Measurements from ENCODE around the gene RNF121. TPM values are rescaled to one million over a fixed set of nuclear protein-coding genes. Genes with fewer than 3 reads are reported as not detected.
A peak's percentile ranks its signal among the peaks of the same experiment; 100 is the strongest.

RNF121 gene
- total and polyA plus RNA-seq, 2 of the 4 experiments (the other 2 are of a cell fraction), result 43.4 to 88.7 TPM

- H4K8ac ChIP-seq (ENCODE audit: low read depth in 2 of 2, low read length in 2 of 2), result no peak overlapping the region
- H3K36me3 ChIP-seq (ENCODE audit: control insufficient read depth, insufficient read depth, low read length), result no peaks in the 10 kb centered on the region; the same call in 1 of the 2 replicates
- ATAC-seq (ENCODE audit: low read depth), result no peak
- in situ Hi-C loops (cut with MboI; ENCODE audit: low sequenced_read_pairs), result no loop called here
- H4K5ac ChIP-seq (ENCODE audit: low read depth, low read length), result no peak overlapping the region
- no peak overlapping the region for H3K9ac ChIP-seq (ENCODE audit: low read depth, low read length)
- no peak overlapping the region for H2AK9ac ChIP-seq (replicated peaks; ENCODE audit: low read depth, low read length, poor library complexity)
- H2AK5ac ChIP-seq (ENCODE audit: low read depth, low read length), result 0 out of 2 replicates have a peak overlapping the region, but pooled peaks have one; percentile 7
- dilution Hi-C loops (cut with HindIII; ENCODE audit: low sequenced_read_pairs, unreplicated experiment), result no loop called here
- no peak overlapping the region for H3K14ac ChIP-seq (replicated peaks; ENCODE audit: low read depth, low read length)
- no peak overlapping the region; the same call in 1 of the 2 replicates for H3K23ac ChIP-seq (ENCODE audit: low read depth, low read length)
- H3K9me3 ChIP-seq (ENCODE audit: control insufficient read depth, insufficient read depth, low read length), result no peaks in the 10 kb centered on the region
- H2BK20ac ChIP-seq (ENCODE audit: low read depth, low read length), result no peak overlapping the region
- no peak for DNase-seq
- TF ChIP-seq RFX5 (IDR thresholded peaks at IDR 0.05; ENCODE audit: low read depth, low read length), result no peak
- peak; percentile 84 for TF ChIP-seq CEBPB (IDR thresholded peaks at IDR 0.05; ENCODE audit: low read depth, low read length)
- H3K9me1 ChIP-seq (ENCODE audit: insufficient read depth, low read length), result peaks cover 7% of the 10 kb centered on the region
- ChIA-PET CTCF (no interaction called here), POLR2A (ENCODE audit: unreplicated experiment) (no interaction called here)
- no peak overlapping the region for H3K4me2 ChIP-seq (ENCODE audit: low read depth, low read length)
- intact Hi-C loops (cut with micrococcal nuclease), result no loop called here
- H2AFZ ChIP-seq (replicated peaks; ENCODE audit: low read length, poor library complexity), result no peak overlapping the region
- peak overlapping the region; percentile 48; the same call in 1 of the 3 replicates for H2BK15ac ChIP-seq (ENCODE audit: low read depth, low read length)
- H4K20me1 ChIP-seq (ENCODE audit: insufficient read depth, low read length), result peaks cover 59% of the 10 kb centered on the region
- no peak overlapping the region for H3K56ac ChIP-seq (ENCODE audit: extremely low read depth, insufficient read depth, low read length)
- peaks cover 11% of the 10 kb centered on the region for H3K4me1 ChIP-seq (ENCODE audit: control insufficient read depth, insufficient read depth, low read length)
- H2BK120ac ChIP-seq (ENCODE audit: low read depth, low read length), result no peak overlapping the region
- no peak overlapping the region for H3K4me3 ChIP-seq (ENCODE audit: insufficient read depth, low read depth, low read length)
- no peak overlapping the region for H3K18ac ChIP-seq (ENCODE audit: low read depth, low read length)
- no peaks in the 10 kb centered on the region for H3K27me3 ChIP-seq (ENCODE audit: control insufficient read depth, insufficient read depth, low read length)
- H3K4ac ChIP-seq (ENCODE audit: low read depth, low read length), result peak overlapping the region; percentile 25; the same call in 1 of the 2 replicates
- 80% methylated on average over 1 of the region's 3 CpGs; no CpG with 5 or more reads in 1 of the 2 experiments for WGBS, 2 experiments (ENCODE audit: extremely low coverage in 2 of 2, insufficient read length in 1 of 2)
- no peak overlapping the region for H3K27ac ChIP-seq (ENCODE audit: insufficient read depth, low read length)
- BruUV-seq (replicated peaks), result no TSS peak
- no peak overlapping the region for H2BK5ac ChIP-seq (ENCODE audit: low read depth, low read length, poor library complexity, severe bottlenecking)
- no peak overlapping the region; the same call in 1 of the 2 replicates for H4K91ac ChIP-seq (ENCODE audit: insufficient read depth, low read depth, low read length)
- H3K79me1 ChIP-seq (ENCODE audit: low read depth in 1 of 2, low read length in 2 of 2), result peaks cover 49 to 79% of the 10 kb centered on the region in 2 experiments
Observed at GRCh38 chr11:71947498-71947897, 18.7 kb downstream of the RNF121 start.
